GM12878 (cell line): ENCODE measurements around the gene OR51D1. TPM values are rescaled to one million over a fixed set of nuclear protein-coding genes. Genes with fewer than 3 reads are reported as not detected.

Experiments used
- ATAC-seq: fragments of 200-7000 bp; cut with Tn5 transposase; 3 replicates; pipeline ENCODE4 v1.9.1; 2020; ENCODE audit warnings: mild to moderate bottlenecking, moderate library complexity
- BruUV-seq: library from RNA; stranded (reverse); fragments of 400-500 nt; replicated peaks from 2 replicates; lab custom pipeline; 2021; lab: Mats Ljungman, UMichigan
- CTCF ChIA-PET: fragments of 300-600 bp; sonication (Branson Sonifier 250); formaldehyde crosslinking; extraction: SDS; loops from one replicate; lab custom pipeline; 2021; ENCODE audit warnings: inconsistent platforms; lab: Yijun Ruan, JAX
- POLR2A ChIA-PET: fragments of 350-600 bp; formaldehyde crosslinking; extraction: SDS; loops from one replicate; lab custom pipeline; 2021; ENCODE audit warnings: inconsistent platforms; lab: Charles Lee
- RAD21 ChIA-PET: fragments of 300-600 bp; sonication (Branson Sonifier 250); formaldehyde crosslinking; loops from one replicate; lab custom pipeline; 2023; ENCODE audit warnings: antibody characterized with exemption; ENCODE audit not compliant: unreplicated experiment; lab: Charles Lee
- SMC1A ChIA-PET: fragments of 300-600 bp; sonication (Branson Sonifier 250); formaldehyde crosslinking; loops from one replicate; lab custom pipeline; 2023; ENCODE audit not compliant: unreplicated experiment, uncharacterized antibody; lab: Charles Lee
- DNase-seq: peaks from one replicate; pipeline ENCODE4 v3.0.0-alpha.2; 2011; ENCODE audit warnings: low read depth, low spot score
- FAIRE-seq: peaks from 3 replicates; lab custom pipeline; 2011; peaks lifted over from hg19 to GRCh38; lab: Jason Lieb, UNC
- H2AFZ ChIP-seq: 2 replicates; pipeline ENCODE4 v1.6.0; 2011; ENCODE audit warnings: low read depth, low read length, control low read depth; ENCODE audit not compliant: control insufficient read depth
- H3K27ac ChIP-seq: 2 replicates; pipeline ENCODE4 v1.5.1; 2011; ENCODE audit warnings: control low read depth; ENCODE audit not compliant: control insufficient read depth, insufficient read depth
- H3K27me3 ChIP-seq, 2 experiments: replicated peaks in 1 of 2; 2 replicates each; pipeline versions ENCODE4 v1.6.0 to v1.6.1; 2011; ENCODE audit warnings: low read length in 1 of 2; ENCODE audit not compliant: control insufficient read depth in 2 of 2, insufficient read depth in 2 of 2
- H3K36me3 ChIP-seq, 2 experiments: 2 replicates each; pipeline ENCODE4 v1.5.1; 2011; ENCODE audit warnings: low read length in 1 of 2; ENCODE audit not compliant: control insufficient read depth in 2 of 2, insufficient read depth in 2 of 2
- H3K4me1 ChIP-seq: 2 replicates; pipeline ENCODE4 v1.6.1; 2011; ENCODE audit warnings: mild to moderate bottlenecking, low read length, moderate library complexity, mixed read lengths; ENCODE audit not compliant: control insufficient read depth, insufficient read depth
- H3K4me2 ChIP-seq: 2 replicates; pipeline ENCODE4 v1.6.0; 2011; ENCODE audit warnings: control low read depth; ENCODE audit not compliant: control insufficient read depth, insufficient read depth
- H3K4me3 ChIP-seq: fragments of 200-600 bp; sonication (generic); 2 replicates; pipeline ENCODE4 v1.5.1; 2016
- H3K79me2 ChIP-seq: 2 replicates; pipeline ENCODE4 v1.6.0; 2011; ENCODE audit warnings: low read length; ENCODE audit not compliant: control insufficient read depth, insufficient read depth
- H3K9ac ChIP-seq: 2 replicates; pipeline ENCODE4 v1.8.0; 2011; ENCODE audit warnings: low read length, control low read depth, mixed read lengths; ENCODE audit not compliant: control insufficient read depth, insufficient read depth
- H3K9me3 ChIP-seq: replicated peaks from 3 replicates; pipeline ENCODE4 v1.5.1; 2011; ENCODE audit warnings: mild to moderate bottlenecking, low read length; ENCODE audit not compliant: control insufficient read depth, insufficient read depth
- H4K20me1 ChIP-seq: 2 replicates; pipeline ENCODE4 v1.6.0; 2011; ENCODE audit not compliant: control insufficient read depth, insufficient read depth
- CEBPZ ChIP-seq: fragments of 150-350 bp; IDR thresholded peaks from 2 replicates; pipeline ENCODE4 v1.6.1; 2016; ENCODE audit warnings: low read depth, low read length
- HDAC6 ChIP-seq: fragments of 200-600 bp; sonication (generic); IDR thresholded peaks from one replicate; pipeline ENCODE4 v1.8.0; 2017; ENCODE audit warnings: antibody characterized with exemption; ENCODE audit not compliant: unreplicated experiment
- LARP7 ChIP-seq: fragments of 450-650 bp; IDR thresholded peaks from 2 replicates; pipeline ENCODE4 v1.6.1; 2017; ENCODE audit warnings: mild to moderate bottlenecking
- NKRF ChIP-seq: fragments of 450-650 bp; conservative IDR thresholded peaks from 2 replicates; pipeline ENCODE4 v1.6.1; 2017; ENCODE audit warnings: mild to moderate bottlenecking, moderate library complexity
- SMAD1 ChIP-seq: fragments of 450-650 bp; IDR thresholded peaks from 2 replicates; pipeline ENCODE4 v1.6.1; 2018; ENCODE audit warnings: mild to moderate bottlenecking, low read depth; ENCODE audit not compliant: partially characterized antibody
- WGBS: methylation state at CpG from one replicate; pipeline ENCODE4 v1.1.6; 2016; ENCODE audit warnings: low lambda C conversion rate; ENCODE audit not compliant: insufficient replicate concordance, insufficient coverage; ENCODE audit errors: missing lambda C conversion rate; 5-methylcytosine and 5-hydroxymethylcytosine counted together
- in situ Hi-C: fragments of 300-500 bp; cut with MboI; formaldehyde crosslinking; loops from 9 replicates; pipeline ENCODE4 v1.14.3; 2018; ENCODE audit warnings: mixed read lengths
- intact Hi-C: fragments of 100-400 bp; cut with micrococcal nuclease; formaldehyde crosslinking; loops from one replicate; pipeline ENCODE4 v1.14.2; 2022; ENCODE audit not compliant: unreplicated experiment
- polyA plus RNA-seq, 11 experiments: library from polyadenylated mRNA; depleted of rRNA in 4 of 11; unstranded in 6 of 11; stranded (reverse) in 5 of 11; fragments of >200 nt; fragmentation: Nextera tagmentation in 4 of 11; fragmentation: Illumina TruSeq in 1 of 11; extraction: Ambion mirVana in 4 of 11; extraction: Trizol in 1 of 11; gene quantifications; 1 replicate in 1 of 11; 2 replicates in 10 of 11; pipeline versions ENCODE4 v1.2.1 to v1.2.3, GENCODE V29; 2011 to 2016; ENCODE audit warnings: inconsistent platforms in 2 of 11, missing spikeins in 2 of 11, low read depth in 1 of 11
- total RNA-seq, 4 experiments: library from RNA; depleted of rRNA in 3 of 4; stranded (reverse); fragments of >200 nt in 3 of 4; fragmentation: Illumina TruSeq in 1 of 4; extraction: Trizol in 1 of 4; gene quantifications; 2 replicates each; pipeline versions ENCODE4 v1.2.1 to v1.2.3, GENCODE V29; 2013 to 2021

OR51D1 gene
- total and polyA plus RNA-seq, 10 of the 15 experiments (the other 5 are each of a cell fraction or from before 2014, with no cell fraction given) = 0.06 TPM; not detected in 9

GRCh38 chr11:4589017-4589416 is 48.3 kb upstream of the OR51D1 start:
- H3K27me3 ChIP-seq = no peaks in the 10 kb centered on the region
- intact Hi-C loops = no loop called here
- RAD21 ChIA-PET = no interaction called here
- in situ Hi-C loops = no loop called here
- H4K20me1 ChIP-seq = no peaks in the 10 kb centered on the region
- no peak overlapping the region for H3K4me3 ChIP-seq
- no peaks in the 10 kb centered on the region for H3K9me3 ChIP-seq
- no peaks in the 10 kb centered on the region for H3K79me2 ChIP-seq
- ATAC-seq (no peak), DNase-seq (no peak), FAIRE-seq (no peak)
- POLR2A ChIA-PET = no interaction called here
- WGBS = 92% methylated on average over 3 of the region's 3 CpGs
- TF ChIP-seq LARP7 (no peak), HDAC6 (no peak), SMAD1 (no peak), NKRF (no peak), CEBPZ (no peak)
- no peak overlapping the region for H3K9ac ChIP-seq
- CTCF ChIA-PET = no interaction called here
- SMC1A ChIA-PET = no interaction called here
- H3K4me2 ChIP-seq = no peak overlapping the region
- no peak overlapping the region for H2AFZ ChIP-seq
- H3K27ac ChIP-seq = no peak overlapping the region
- no TSS peak for BruUV-seq
- H3K4me1 ChIP-seq = no peaks in the 10 kb centered on the region
- H3K36me3 ChIP-seq = no peaks in the 10 kb centered on the region
